GM23338 (cell line): ENCODE measurements around the gene SGMS2. TPM values are rescaled to one million over a fixed set of nuclear protein-coding genes. Genes with fewer than 3 reads are reported as not detected.

ENCODE experiments used
- ATAC-seq: fragments of 200-7000 bp; cut with Tn5 transposase; 3 replicates; pipeline ENCODE4 v1.9.1; 2020
- DNase-seq: peaks from one replicate; pipeline ENCODE4 v3.0.0-alpha.2; 2015; ENCODE audit warnings: low spot score
- H2AFZ ChIP-seq: fragments of 200-600 bp; sonication (generic); 2 replicates; pipeline ENCODE4 v1.8.0; 2016; ENCODE audit warnings: antibody characterized with exemption, mild to moderate bottlenecking, moderate library complexity
- H3F3A ChIP-seq: fragments of 200-600 bp; sonication (generic); replicated peaks from 2 replicates; pipeline ENCODE4 v1.8.0; 2017; ENCODE audit warnings: antibody characterized with exemption, mixed run types, low read depth
- H3K27ac ChIP-seq: fragments of 200-600 bp; sonication (generic); 2 replicates; pipeline ENCODE4 v1.6.1; 2016; ENCODE audit warnings: low read depth
- H3K27me3 ChIP-seq: fragments of 200-600 bp; sonication (generic); 2 replicates; pipeline ENCODE4 v1.8.0; 2016; ENCODE audit warnings: mild to moderate bottlenecking, mixed run types, moderate library complexity; ENCODE audit not compliant: insufficient read depth
- H3K36me3 ChIP-seq: fragments of 200-600 bp; sonication (generic); 2 replicates; pipeline ENCODE4 v1.8.0; 2016; ENCODE audit warnings: mild to moderate bottlenecking; ENCODE audit not compliant: insufficient read depth
- H3K4me1 ChIP-seq: fragments of 200-600 bp; sonication (generic); 2 replicates; pipeline ENCODE4 v1.8.0; 2016; ENCODE audit warnings: mild to moderate bottlenecking, moderate library complexity; ENCODE audit not compliant: insufficient read depth
- H3K4me2 ChIP-seq: fragments of 200-600 bp; sonication (generic); 2 replicates; pipeline ENCODE4 v1.7.1; 2017; ENCODE audit warnings: mixed run types
- H3K4me3 ChIP-seq: fragments of 200-600 bp; sonication (generic); 2 replicates; pipeline ENCODE4 v1.6.1; 2016; ENCODE audit warnings: mixed run types
- H3K79me2 ChIP-seq: fragments of 200-600 bp; sonication (generic); replicated peaks from 2 replicates; pipeline ENCODE4 v1.8.0; 2017; ENCODE audit warnings: mild to moderate bottlenecking; ENCODE audit not compliant: insufficient read depth
- H3K9me2 ChIP-seq: fragments of 200-600 bp; sonication (generic); 2 replicates; pipeline ENCODE4 v1.8.0; 2017; ENCODE audit not compliant: insufficient read depth
- H4K20me1 ChIP-seq: fragments of 200-600 bp; sonication (generic); replicated peaks from 2 replicates; pipeline ENCODE4 v1.8.0; 2017; ENCODE audit warnings: mild to moderate bottlenecking; ENCODE audit not compliant: insufficient read depth
- H3K27ac Mint-ChIP-seq: 2 replicates; pipeline ENCODE4 v1.8.0; 2020; ENCODE audit warnings: inconsistent platforms, mild to moderate bottlenecking, moderate library complexity, mixed read lengths
- H3K27me3 Mint-ChIP-seq: 3 replicates; pipeline ENCODE4 v1.8.0; 2022; ENCODE audit warnings: low read depth, mild to moderate bottlenecking, moderate library complexity, mixed read lengths, inconsistent platforms; ENCODE audit not compliant: insufficient read depth, poor library complexity
- H3K36me3 Mint-ChIP-seq: 3 replicates; pipeline ENCODE4 v1.8.0; 2021; ENCODE audit warnings: low read depth, mild to moderate bottlenecking, inconsistent platforms, moderate library complexity, mixed read lengths
- H3K4me1 Mint-ChIP-seq: 3 replicates; pipeline ENCODE4 v1.8.0; 2020; ENCODE audit warnings: mild to moderate bottlenecking, inconsistent platforms, mixed read lengths
- H3K4me3 Mint-ChIP-seq: 3 replicates; pipeline ENCODE4 v1.8.0; 2021; ENCODE audit warnings: moderate library complexity, mild to moderate bottlenecking, inconsistent platforms, mixed read lengths
- H3K9me3 Mint-ChIP-seq: 3 replicates; pipeline ENCODE4 v1.8.0; 2020; ENCODE audit warnings: moderate library complexity, mild to moderate bottlenecking, inconsistent platforms, mixed read lengths
- CREB1 ChIP-seq: fragments of 250-450 bp; sonication (Bioruptor Pico); IDR thresholded peaks from 2 replicates; pipeline ENCODE4 v1.5.0; 2020; ENCODE audit warnings: low read depth, mild to moderate bottlenecking, moderate library complexity
- CTCF ChIP-seq, 2 experiments: fragments of 200-600 bp in 1 of 2; sonication (generic) in 1 of 2; conservative IDR thresholded peaks; 2 replicates each; pipeline versions ENCODE4 v1.5.1 to v1.6.1; 2016 to 2017; ENCODE audit warnings: antibody characterized with exemption in 2 of 2, low read depth in 2 of 2, mild to moderate bottlenecking in 2 of 2, moderate library complexity in 1 of 2
- ETS1 ChIP-seq: IDR thresholded peaks from 2 replicates; pipeline ENCODE4 v1.6.1; 2016; ENCODE audit warnings: antibody characterized with exemption
- EZH2 ChIP-seq: fragments of 200-600 bp; sonication (generic); IDR thresholded peaks from one replicate; pipeline ENCODE4 v1.8.0; 2017; ENCODE audit warnings: antibody characterized with exemption, mild to moderate bottlenecking, low read depth; ENCODE audit not compliant: unreplicated experiment
- EZH2phosphoT487 ChIP-seq: fragments of 200-600 bp; sonication (generic); IDR thresholded peaks from one replicate; pipeline ENCODE4 v1.8.1; 2018; ENCODE audit warnings: antibody characterized with exemption; ENCODE audit not compliant: unreplicated experiment
- JUNB ChIP-seq: IDR thresholded peaks from one replicate; pipeline ENCODE4 v1.6.1; 2016; ENCODE audit warnings: antibody characterized with exemption; ENCODE audit not compliant: unreplicated experiment
- NANOG ChIP-seq: IDR thresholded peaks from 2 replicates; pipeline ENCODE4 v1.6.1; 2016; ENCODE audit warnings: antibody characterized with exemption, borderline replicate concordance
- POLR2AphosphoS5 ChIP-seq: IDR thresholded peaks from 2 replicates; pipeline ENCODE4 v1.6.1; 2016; ENCODE audit warnings: antibody characterized with exemption, low read depth
- REST ChIP-seq: IDR thresholded peaks from one replicate; pipeline ENCODE4 v1.6.1; 2018; ENCODE audit warnings: antibody characterized with exemption; ENCODE audit not compliant: unreplicated experiment
- STAT1 ChIP-seq: IDR thresholded peaks from one replicate; pipeline ENCODE4 v1.6.1; 2016; ENCODE audit warnings: antibody characterized with exemption; ENCODE audit not compliant: unreplicated experiment
- ZNF114 ChIP-seq: fragments of 250-450 bp; sonication (Bioruptor Pico); IDR thresholded peaks from 2 replicates; pipeline ENCODE4 v1.5.0; 2020; ENCODE audit warnings: mild to moderate bottlenecking, moderate library complexity
- ZNF331 ChIP-seq: fragments of 250-450 bp; sonication (Bioruptor Pico); IDR thresholded peaks from 2 replicates; pipeline ENCODE4 v1.5.0; 2020; ENCODE audit warnings: low read depth, mild to moderate bottlenecking, moderate library complexity
- ZNF462 ChIP-seq: fragments of 250-450 bp; sonication (Bioruptor Pico); IDR thresholded peaks from 2 replicates; pipeline ENCODE4 v1.5.0; 2020; ENCODE audit warnings: mild to moderate bottlenecking, moderate library complexity
- polyA plus RNA-seq: library from polyadenylated mRNA; unstranded; fragments of >200 nt; fragmentation: Nextera tagmentation; extraction: Ambion mirVana; gene quantifications from 2 replicates; pipeline ENCODE4 v1.2.1, GENCODE V29; 2016
- total RNA-seq: library from RNA; depleted of rRNA; stranded (reverse); fragments of >200 nt; shearing (Covaris generic); gene quantifications from 2 replicates; pipeline ENCODE4 v1.2.3, GENCODE V29; 2014

SGMS2 gene
- total and polyA plus RNA-seq, 2 experiments from 2014 or later = 0.35 to 1.1 TPM

- TF ChIP-seq ZNF462 (CRISPR knock-in tag) = no peak
- TF ChIP-seq JUNB = no peak
- TF ChIP-seq ZNF331 (CRISPR knock-in tag) = no peak
- no peak for TF ChIP-seq NANOG
Observed at GRCh38 chr4:107792711-107793110, 32.0 kb upstream of the SGMS2 start (continued).

- Histone ChIP-seq H3K4me1 (no peaks in the 10 kb centered on the region), H3K27ac (no peak overlapping the region), H3K79me2 (no peaks in the 10 kb centered on the region), H4K20me1 (no peaks in the 10 kb centered on the region), H3K4me2 (no peak overlapping the region), H3F3A (no peaks in the 10 kb centered on the region), H3K27me3 (no peaks in the 10 kb centered on the region), H2AFZ (no peak overlapping the region), H3K36me3 (no peaks in the 10 kb centered on the region), H3K4me3 (no peak overlapping the region), H3K9me2 (peaks cover 4% of the 10 kb centered on the region; the same call in 1 of the 2 replicates)
- Mint-ChIP-seq H3K4me3 (no peak overlapping the region), H3K27ac (no peak overlapping the region), H3K27me3 (no peaks in the 10 kb centered on the region), H3K36me3 (peaks cover 3% of the 10 kb centered on the region; the same call in 1 of the 3 replicates), H3K4me1 (peaks cover 3% of the 10 kb centered on the region; the same call in 2 of the 3 replicates), H3K9me3 (0 out of 3 replicates have a peak, but pooled peaks cover 2% of the 10 kb centered on the region)
- no peak for TF ChIP-seq CTCF (conservative IDR thresholded peaks at IDR 0.05; ENCODE audit: low read depth in 2 of 2)
- no peak for TF ChIP-seq JUNB
- no peak for TF ChIP-seq NANOG
- no peak for TF ChIP-seq STAT1
- no peak for TF ChIP-seq ETS1
- TF ChIP-seq ZNF331 (CRISPR knock-in tag) = no peak
- no peak for TF ChIP-seq EZH2
- TF ChIP-seq EZH2phosphoT487 = no peak
- TF ChIP-seq ZNF114 (CRISPR knock-in tag) = no peak
- TF ChIP-seq CREB1 = no peak
- no peak for TF ChIP-seq POLR2AphosphoS5
- no peak for TF ChIP-seq REST
- DNase-seq (peak; percentile 6), ATAC-seq (peak; percentile 38; the same call in 2 of the 3 replicates)
Observed at GRCh38 chr4:107793996-107794395, 30.7 kb upstream of the SGMS2 start.
